NT2/D1 (cell line): ENCODE results near the gene MGAM2.

Experiments used
- DNase-seq: peaks from one replicate; pipeline ENCODE4 v3.0.0-alpha.2; 2011; ENCODE audit warnings: low read depth, low spot score
- H3K27me3 ChIP-seq: 2 replicates; pipeline ENCODE4 v1.6.0; 2011; ENCODE audit warnings: mild to moderate bottlenecking; ENCODE audit not compliant: insufficient read length, insufficient read depth
- H3K36me3 ChIP-seq: 2 replicates; pipeline ENCODE4 v1.6.1; 2011; ENCODE audit warnings: mild to moderate bottlenecking, low read length, mixed read lengths; ENCODE audit not compliant: insufficient read depth, insufficient read length
- H3K4me1 ChIP-seq: 2 replicates; pipeline ENCODE4 v1.5.1; 2011; ENCODE audit not compliant: insufficient read depth, insufficient read length
- H3K4me3 ChIP-seq: 2 replicates; pipeline ENCODE4 v1.5.1; 2011; ENCODE audit warnings: low read depth; ENCODE audit not compliant: insufficient read length
- H3K9ac ChIP-seq: 2 replicates; pipeline ENCODE4 v1.6.0; 2011; ENCODE audit warnings: low read depth; ENCODE audit not compliant: insufficient read length
- H3K9me3 ChIP-seq: 2 replicates; pipeline ENCODE4 v1.5.1; 2011; ENCODE audit warnings: mild to moderate bottlenecking, low read length; ENCODE audit not compliant: insufficient read depth
- SUZ12 ChIP-seq: IDR thresholded peaks from 2 replicates; pipeline ENCODE4 v1.6.1; 2011; ENCODE audit not compliant: insufficient read length, insufficient read depth; ENCODE audit errors: extremely low read depth
- YY1 ChIP-seq: IDR thresholded peaks from 2 replicates; pipeline ENCODE4 v1.6.1; 2011; ENCODE audit not compliant: insufficient read length, insufficient read depth
- ZNF274 ChIP-seq: IDR thresholded peaks from 2 replicates; pipeline ENCODE4 v1.6.1; 2011; ENCODE audit warnings: mild to moderate bottlenecking, low read depth, low read length

The MGAM2 gene

DNA sequence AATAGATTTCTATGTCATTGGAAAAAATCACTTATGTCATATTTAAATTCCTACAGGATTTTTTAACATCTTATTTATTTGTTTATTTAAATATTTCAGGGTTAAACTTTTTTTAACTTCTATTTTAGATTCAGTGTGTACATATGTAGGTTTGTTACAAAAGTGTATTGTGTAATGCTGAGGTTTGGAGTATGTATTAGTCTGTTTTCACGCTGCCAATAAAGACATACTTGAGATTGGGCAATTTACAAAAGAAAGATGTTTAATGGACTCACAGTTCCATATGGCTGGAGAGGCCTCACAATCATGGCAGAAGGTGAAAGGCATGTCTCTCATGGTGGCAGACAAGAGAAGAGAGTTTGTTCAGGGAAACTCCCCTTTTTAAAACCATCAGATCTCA is 65.4 kb downstream of the MGAM2 start:
- no peak for DNase-seq
- H3K9ac ChIP-seq: no peak overlapping the region
- H3K4me3 ChIP-seq: no peak overlapping the region
- peaks cover 2% of the 10 kb centered on the region for H3K4me1 ChIP-seq
- TF ChIP-seq ZNF274 (no peak), SUZ12 (no peak), YY1 (no peak)
- no peaks in the 10 kb centered on the region for H3K36me3 ChIP-seq
- no peaks in the 10 kb centered on the region for H3K9me3 ChIP-seq
- H3K27me3 ChIP-seq: no peaks in the 10 kb centered on the region

DNA sequence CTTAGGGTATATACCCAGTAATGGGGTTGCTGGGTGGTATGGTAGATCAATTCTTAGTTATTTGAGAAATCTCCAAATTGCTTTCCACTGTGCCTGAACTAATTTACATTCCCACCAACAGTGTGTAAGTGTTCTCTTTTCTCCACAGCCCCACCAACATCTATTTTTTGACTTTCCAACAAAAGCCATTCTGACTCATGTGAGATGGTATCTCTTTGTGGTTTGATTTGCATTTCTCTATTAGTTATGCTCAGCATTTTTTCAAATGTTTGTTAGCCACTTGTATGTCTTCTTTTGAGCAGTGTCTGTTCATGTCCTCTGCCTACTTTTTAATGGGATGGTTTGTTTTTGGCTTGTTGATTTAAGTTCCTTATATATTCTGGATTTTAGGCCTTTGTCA is 66.4 kb downstream of the MGAM2 start:
- no peaks in the 10 kb centered on the region for H3K36me3 ChIP-seq
- peaks cover 5% of the 10 kb centered on the region for H3K4me1 ChIP-seq
- no peaks in the 10 kb centered on the region for H3K9me3 ChIP-seq
- DNase-seq: no peak
- H3K27me3 ChIP-seq: no peaks in the 10 kb centered on the region
- no peak overlapping the region for H3K4me3 ChIP-seq
- TF ChIP-seq YY1 (no peak), ZNF274 (no peak), SUZ12 (no peak)
- H3K9ac ChIP-seq: no peak overlapping the region

DNA sequence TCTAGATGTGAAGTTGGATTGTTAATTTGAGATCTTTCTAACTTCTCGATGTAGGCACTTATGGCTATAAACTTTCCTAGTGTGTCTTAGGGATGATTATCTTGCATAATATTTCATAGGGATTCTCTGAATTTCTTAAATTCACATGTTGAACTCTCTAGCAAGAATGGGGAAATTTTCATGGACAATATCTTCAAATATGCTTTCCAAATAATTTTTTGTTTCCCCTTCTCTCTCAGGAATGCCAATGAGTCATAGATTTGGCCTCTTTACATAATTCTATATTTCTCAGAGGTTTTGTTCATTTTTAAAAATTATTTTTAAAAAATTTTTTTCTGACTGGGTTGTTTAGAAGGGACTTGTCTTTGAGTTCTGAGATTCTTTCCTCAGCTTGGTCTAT is 68.9 kb downstream of the MGAM2 start:
- TF ChIP-seq SUZ12 (no peak), ZNF274 (no peak), YY1 (no peak)
- DNase-seq: no peak
- H3K9ac ChIP-seq: no peak overlapping the region
- H3K4me1 ChIP-seq: peaks cover 5% of the 10 kb centered on the region
- H3K36me3 ChIP-seq: no peaks in the 10 kb centered on the region
- H3K4me3 ChIP-seq: no peak overlapping the region
- H3K9me3 ChIP-seq: no peaks in the 10 kb centered on the region
- no peaks in the 10 kb centered on the region for H3K27me3 ChIP-seq

DNA sequence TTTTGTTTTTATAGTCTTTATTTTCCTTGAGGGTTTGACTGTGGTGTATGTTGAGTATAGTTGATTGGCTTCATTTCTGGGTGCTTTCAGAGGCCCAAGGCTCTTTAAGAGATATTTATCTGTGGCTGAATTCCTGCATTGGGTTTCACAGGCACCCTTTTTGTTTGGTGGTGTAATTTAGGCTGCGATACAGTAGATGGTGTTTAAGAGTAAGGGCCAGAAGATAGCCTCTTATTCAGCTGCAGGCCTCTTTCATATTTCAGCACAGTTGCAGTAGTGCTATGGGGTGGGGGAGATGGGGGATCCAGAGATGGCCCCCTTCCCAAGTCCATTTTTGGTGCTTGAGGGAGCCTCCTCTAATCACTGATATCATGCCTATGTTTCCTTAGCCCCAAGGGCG is 69.7 kb downstream of the MGAM2 start:
- Histone ChIP-seq H3K36me3 (no peaks in the 10 kb centered on the region), H3K9ac (no peak overlapping the region), H3K4me1 (peaks cover 5% of the 10 kb centered on the region), H3K4me3 (no peak overlapping the region), H3K27me3 (no peaks in the 10 kb centered on the region), H3K9me3 (no peaks in the 10 kb centered on the region)
- TF ChIP-seq ZNF274 (no peak), SUZ12 (no peak), YY1 (no peak)
- no peak for DNase-seq

DNA sequence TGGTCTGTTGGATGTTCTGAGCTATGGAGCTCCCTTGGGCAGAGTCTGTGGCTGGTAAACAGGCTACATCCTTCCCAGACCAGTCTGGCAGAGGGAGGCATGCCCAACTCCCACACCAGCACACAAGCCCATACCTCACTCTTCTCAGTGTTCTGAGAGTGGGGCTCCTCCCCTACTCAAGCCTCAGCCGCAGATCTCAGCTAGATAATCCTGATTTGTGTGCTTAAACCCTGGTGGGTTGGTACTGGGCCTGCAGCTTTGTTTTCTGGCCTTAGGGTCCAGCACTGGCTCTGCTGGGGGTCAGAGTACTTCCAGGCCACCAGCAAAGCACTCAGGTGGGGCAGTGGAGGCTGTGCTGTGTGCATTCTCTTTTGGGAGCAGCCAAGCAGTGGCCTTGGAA is 70.4 kb downstream of the MGAM2 start:
- Histone ChIP-seq H3K36me3 (no peaks in the 10 kb centered on the region), H3K4me3 (no peak overlapping the region), H3K4me1 (peaks cover 5% of the 10 kb centered on the region), H3K9ac (no peak overlapping the region), H3K27me3 (no peaks in the 10 kb centered on the region), H3K9me3 (no peaks in the 10 kb centered on the region)
- TF ChIP-seq SUZ12 (no peak), ZNF274 (no peak), YY1 (no peak)
- no peak for DNase-seq

DNA sequence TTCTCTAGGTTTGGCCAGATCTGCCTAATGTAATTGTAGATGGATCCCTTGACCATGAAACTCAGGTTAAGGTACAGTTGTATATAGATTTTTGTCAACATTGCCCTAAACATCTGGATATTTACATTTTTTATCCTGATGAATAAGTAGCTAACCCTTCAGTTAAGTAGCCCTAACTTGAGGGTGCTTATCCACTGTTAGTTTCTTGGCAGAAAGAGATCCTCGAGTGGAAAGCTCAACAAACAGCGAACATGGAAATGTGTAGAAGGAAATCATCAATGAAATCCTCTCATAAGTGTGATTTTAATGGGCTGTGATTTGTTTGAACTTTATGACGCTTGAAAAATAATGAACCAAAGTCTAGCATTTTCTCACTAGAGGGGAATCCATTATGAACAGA is 73.6 kb downstream of the MGAM2 start:
- Histone ChIP-seq H3K9me3 (no peaks in the 10 kb centered on the region), H3K9ac (no peak overlapping the region), H3K4me3 (no peak overlapping the region), H3K27me3 (no peaks in the 10 kb centered on the region), H3K4me1 (peaks cover 5% of the 10 kb centered on the region), H3K36me3 (no peaks in the 10 kb centered on the region)
- no peak for DNase-seq
- TF ChIP-seq SUZ12 (no peak), YY1 (no peak), ZNF274 (no peak)

DNA sequence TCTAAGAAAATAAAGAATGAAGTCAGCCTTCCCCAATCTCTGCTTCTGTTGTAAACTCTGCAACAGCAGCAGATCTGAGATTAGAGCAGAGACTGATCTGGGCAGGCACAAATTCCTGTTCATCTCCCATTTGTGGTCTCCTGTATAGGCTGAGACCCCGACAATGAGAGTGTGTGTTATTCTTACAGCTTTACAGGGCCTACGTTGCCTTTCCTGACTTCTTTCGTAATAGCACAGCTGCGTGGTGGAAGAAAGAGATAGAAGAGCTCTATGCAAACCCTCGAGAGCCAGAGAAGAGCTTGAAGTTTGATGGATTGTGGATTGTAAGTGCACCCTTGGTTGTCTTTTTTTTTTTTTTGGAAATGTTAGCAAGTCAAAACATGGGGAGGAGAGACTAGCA is 74.3 kb downstream of the MGAM2 start:
- no peak for DNase-seq
- Histone ChIP-seq H3K4me1 (peaks cover 5% of the 10 kb centered on the region), H3K36me3 (no peaks in the 10 kb centered on the region), H3K27me3 (no peaks in the 10 kb centered on the region), H3K4me3 (no peak overlapping the region), H3K9ac (no peak overlapping the region), H3K9me3 (no peaks in the 10 kb centered on the region)
- TF ChIP-seq YY1 (no peak), SUZ12 (no peak), ZNF274 (no peak)

DNA sequence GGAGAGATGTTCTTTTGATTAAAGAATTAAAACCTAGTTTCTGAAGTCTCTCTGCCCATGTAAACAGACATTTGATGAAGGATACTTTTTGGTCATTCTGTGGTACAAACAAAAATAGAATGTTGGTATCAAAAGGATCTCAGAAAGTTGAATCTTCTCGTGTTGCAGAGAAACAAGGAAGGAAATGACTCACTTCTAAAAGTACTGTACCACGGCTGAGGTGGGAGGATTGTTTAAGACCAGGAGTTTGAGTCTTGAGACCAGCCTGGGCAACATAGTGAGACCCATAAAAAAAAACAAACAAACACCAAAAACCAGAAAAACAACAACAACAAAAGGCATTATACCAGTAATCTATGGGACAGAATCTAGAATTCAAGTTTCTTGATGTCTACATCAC is 76.6 kb downstream of the MGAM2 start:
- TF ChIP-seq SUZ12 (no peak), YY1 (no peak), ZNF274 (no peak)
- Histone ChIP-seq H3K36me3 (no peaks in the 10 kb centered on the region), H3K4me1 (no peaks in the 10 kb centered on the region), H3K9me3 (no peaks in the 10 kb centered on the region), H3K4me3 (no peak overlapping the region), H3K9ac (no peak overlapping the region), H3K27me3 (no peaks in the 10 kb centered on the region)
- no peak for DNase-seq
